Bone marrow (tissue), 2 donors: ENCODE data around the gene OR5A1.

Experiments
- DNase-seq, 2 donors: peaks; one replicate each; lab custom pipeline; 2025; lab: John Stamatoyannopoulos, UW

OR5A1 gene

DNA sequence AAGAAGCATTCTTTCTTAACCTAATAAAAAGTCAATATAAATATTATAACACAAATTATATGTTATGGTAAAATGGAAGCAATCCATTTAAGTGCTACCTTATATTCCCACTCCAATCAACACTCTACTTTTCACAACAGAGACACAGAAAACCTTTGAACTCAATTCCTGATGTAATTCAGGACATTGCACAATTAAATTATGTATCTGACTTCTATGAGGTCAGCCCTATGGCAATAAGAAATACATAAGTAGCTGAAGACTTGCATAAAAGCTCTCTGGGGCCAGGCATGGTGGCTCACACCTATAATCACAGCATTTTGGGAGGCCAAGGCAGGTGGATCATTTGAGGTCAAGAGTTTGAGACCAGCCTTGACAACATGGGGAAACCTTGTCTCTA is 43.6 kb downstream of the OR5A1 start:
- DNase-seq, result no peak

DNA sequence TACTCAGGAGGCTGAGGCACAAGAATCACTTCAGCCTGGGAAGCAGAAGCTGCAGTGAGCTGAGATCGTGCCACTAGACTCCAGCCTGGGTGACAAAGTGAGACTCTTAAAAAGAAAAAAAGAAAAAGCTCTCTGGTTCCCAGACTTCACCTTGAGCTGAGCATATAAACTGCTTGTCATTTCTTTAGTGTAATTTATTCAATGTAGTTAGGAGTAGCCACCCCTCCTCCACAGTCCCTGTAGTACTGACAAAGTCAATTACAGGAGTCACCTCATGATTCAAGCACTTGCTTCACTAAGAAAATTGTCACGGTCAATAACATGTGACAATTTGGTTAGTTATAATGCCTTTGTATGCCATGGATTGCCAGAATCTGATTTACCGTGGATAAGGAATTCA is 44.1 kb downstream of the OR5A1 start:
- DNase-seq, result no peak
